Measurements from ENCODE around the gene OGA. TPM values are rescaled to one million over a fixed set of nuclear protein-coding genes. Genes with fewer than 3 reads are reported as not detected.

The OGA gene
- 93.9 and 126 TPM in 2 replicates for total RNA-seq

GRCh38 chr10:101818119-101818871 is at the start of gene OGA:
OGA (minus strand) TSS chr10:101818444; CDS start chr10:101818022, 422 bp downstream.

GRCh38 chr10:101843032-101844021 is 25.1 kb upstream of the OGA start, which contains the start of gene KCNIP2:
KCNIP2 (minus strand) TSS chr10:101843800; CDS start chr10:101843568, 232 bp downstream.

DNA sequence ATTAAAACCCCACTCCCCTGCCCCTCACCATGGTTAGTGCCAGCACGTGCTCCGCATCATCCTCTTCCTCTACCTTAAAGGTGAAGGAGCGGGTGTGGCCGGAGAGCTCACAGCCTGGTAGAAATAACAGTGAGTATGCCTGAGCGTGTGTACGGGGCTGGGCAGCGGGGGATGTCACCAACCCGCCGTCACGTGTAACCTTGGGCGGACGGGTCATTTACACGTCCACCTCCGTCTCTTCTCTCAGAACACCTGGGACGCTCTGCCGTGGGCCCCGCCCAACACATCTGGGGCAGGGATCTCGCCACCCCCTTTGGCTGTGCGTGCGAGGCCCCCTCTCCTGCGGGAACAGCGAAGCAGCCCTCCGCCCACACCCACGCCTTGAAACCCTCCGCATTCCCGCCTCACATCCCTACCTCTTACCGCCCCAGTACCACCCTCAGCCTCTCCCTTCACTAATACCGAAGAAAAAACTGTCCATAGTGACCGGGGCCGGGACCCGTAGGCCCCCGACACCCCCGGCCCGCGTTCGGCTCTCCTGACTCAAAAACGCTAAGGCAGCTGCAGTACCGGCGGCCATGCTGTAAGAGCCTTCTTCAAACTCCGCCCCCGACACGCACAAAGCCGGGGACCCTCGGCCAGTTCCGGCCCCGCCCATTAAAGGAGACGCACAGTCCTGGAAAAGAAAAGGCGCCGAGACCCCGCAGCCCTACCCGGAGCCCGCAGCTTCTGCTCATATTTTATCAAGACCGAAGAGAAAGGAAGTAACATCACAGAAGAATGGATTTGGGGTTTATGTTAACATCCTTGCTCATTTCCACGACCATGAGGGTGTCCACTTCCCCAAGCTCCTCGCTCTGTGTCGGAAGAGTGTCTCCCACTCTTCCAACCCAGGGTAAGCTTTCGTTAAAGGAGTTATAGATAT is 35.2 kb downstream of the OGA start, which contains the start of gene NPM3:
Gene NPM3 (minus strand): TSS at position 636 of the 925 bp plus-strand sequence. CDS start 56 bp downstream, at position 580.

DNA sequence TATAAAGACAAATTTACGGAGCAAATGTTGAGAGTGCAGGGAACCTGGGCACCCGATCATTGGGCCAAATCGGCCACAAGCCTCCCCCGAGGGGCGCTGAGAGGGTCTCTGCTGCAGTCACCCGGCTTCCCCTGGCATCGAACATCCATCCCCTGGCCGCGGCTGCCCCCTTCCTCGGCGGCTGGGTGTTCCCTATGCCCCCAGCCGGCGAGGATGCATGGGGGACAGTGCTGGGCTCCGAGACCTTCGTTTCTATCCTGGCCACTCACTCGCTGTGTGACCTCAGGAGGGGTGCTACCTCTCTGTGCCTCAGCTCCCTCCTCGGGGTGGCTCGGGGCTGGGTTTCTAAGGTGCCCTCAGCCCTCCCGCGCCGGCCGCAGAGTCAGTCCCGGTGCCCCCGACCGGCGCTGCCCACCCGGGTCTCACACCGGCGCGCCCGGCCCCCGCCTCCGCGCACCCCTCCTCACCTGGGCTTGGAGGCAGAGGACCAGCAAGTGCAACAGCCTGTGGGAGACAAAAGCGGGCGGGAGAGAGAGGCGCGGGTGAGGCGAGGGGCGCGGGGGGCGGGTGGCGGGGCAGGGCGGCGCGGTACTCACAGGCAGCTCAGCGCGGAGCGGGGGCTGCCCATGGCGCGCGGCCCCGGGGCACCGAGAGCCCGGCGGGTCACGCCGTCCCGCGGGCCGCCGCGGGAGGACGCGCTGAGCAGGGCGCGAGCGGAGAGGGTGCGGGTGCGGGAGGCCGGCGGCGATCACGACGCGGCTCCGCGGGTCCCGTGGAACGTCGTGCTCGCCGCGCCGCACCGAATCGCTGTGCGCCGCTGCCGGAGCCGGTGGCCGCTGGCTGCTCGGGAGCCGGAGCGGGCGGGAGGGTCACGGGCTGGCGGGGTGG is 42.7 kb downstream of the OGA start, which contains the start of gene FGF8:
Gene FGF8 (minus strand): TSS at position 842 of the 888 bp plus-strand sequence. CDS start 214 bp downstream, at position 628.

Other genes with a start within 250 kb of the OGA start
- gene POLL, start 230.2 kb downstream of the OGA start, total RNA-seq = 9.5 and 10.0 TPM in 2 replicates
- gene DPCD, start 230.1 kb downstream of the OGA start, total RNA-seq = 61.0 and 61.8 TPM in 2 replicates
- 45.7 and 54.5 TPM in 2 replicates for gene FBXW4, start 123.3 kb downstream of the OGA start, total RNA-seq
- not detected in 2 replicates for gene FGF8, start 42.3 kb downstream of the OGA start, total RNA-seq
- 89.2 and 103 TPM in 2 replicates for gene NPM3, start 35.0 kb downstream of the OGA start, total RNA-seq
- gene KCNIP2, start 25.4 kb upstream of the OGA start, total RNA-seq = 0.28 and 1.8 TPM in 2 replicates
- gene ARMH3, start 237.7 kb upstream of the OGA start, total RNA-seq = 6.4 and 8.1 TPM in 2 replicates
- gene HPS6, start 246.9 kb upstream of the OGA start, total RNA-seq = 21.0 and 29.0 TPM in 2 replicates

Data from smooth muscle cell of bladder (primary cell).